ENCODE data around the gene MEGF6.

The MEGF6 gene

DNA sequence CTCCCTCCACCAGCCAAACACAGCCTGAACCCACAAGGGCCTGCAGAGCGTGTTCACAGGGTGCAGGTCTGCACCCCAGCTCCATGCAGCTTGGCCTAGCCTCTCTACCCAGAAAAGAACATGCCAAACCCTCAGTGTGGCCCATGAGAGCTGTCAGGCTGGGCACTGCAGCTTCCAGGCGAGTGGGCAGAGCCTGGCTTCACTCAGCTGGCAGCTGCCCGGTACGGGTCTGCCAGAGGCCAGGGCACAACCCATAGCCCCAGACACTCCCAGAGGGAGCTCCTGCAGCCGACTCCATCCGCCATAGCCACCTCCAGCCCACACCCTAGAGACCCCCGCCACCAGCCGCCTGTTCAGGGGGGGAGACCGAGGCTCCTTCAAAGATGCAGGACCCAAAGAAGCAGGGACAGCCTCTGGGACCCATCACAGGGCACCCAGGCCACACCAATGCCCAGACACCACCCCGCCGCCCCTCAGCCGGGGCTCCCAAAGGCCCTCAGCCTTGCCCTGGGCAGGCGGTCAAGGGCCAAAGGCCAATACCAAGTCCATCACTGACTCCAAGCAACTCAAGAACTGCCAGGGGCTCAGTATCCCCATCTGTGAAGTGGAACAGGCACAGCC, 42.4 kb downstream of the MEGF6 start:
- DNase-seq, result no peak

DNA sequence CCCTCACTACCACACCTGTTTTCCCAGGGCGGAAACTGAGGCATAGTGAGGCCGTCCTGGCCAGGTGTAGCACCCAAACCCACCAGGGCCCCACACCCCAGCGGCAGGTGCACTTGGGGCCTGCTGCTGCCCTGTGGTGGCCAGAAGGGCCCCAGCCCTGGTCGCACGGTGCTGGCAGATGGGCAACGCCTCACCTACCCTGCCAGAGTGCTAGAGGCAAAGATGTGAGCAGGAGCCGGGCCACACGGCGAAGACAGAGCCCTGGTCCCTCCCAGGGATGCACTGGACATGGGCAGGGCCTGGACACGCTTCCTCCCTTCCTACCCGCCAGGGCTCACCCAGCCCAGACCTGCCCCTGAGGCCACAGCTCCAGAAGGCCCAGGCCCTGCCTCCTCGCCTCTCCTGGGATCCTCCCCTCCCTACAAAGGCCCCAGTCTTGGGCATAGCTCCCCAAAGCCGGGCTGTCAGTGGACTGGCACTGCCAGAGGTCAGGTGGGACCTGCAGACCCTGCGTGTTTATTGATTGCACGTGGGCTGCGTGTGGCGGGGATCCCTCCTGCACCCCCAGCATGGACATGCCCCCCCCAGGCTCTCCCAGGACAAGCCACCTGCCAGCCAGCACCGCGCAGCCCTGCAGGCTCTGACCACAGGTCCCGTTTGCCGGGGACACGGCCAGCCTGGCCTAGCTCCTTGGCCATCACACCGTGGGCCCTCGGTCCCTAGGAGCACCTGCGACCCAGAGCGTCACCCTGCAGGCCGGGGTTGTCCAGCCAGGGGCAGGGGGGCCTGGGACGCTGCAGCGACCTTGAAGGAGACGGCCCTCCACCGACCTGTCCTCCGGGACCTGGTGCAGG, 44.1 kb downstream of the MEGF6 start:
- no peak for DNase-seq

DNA sequence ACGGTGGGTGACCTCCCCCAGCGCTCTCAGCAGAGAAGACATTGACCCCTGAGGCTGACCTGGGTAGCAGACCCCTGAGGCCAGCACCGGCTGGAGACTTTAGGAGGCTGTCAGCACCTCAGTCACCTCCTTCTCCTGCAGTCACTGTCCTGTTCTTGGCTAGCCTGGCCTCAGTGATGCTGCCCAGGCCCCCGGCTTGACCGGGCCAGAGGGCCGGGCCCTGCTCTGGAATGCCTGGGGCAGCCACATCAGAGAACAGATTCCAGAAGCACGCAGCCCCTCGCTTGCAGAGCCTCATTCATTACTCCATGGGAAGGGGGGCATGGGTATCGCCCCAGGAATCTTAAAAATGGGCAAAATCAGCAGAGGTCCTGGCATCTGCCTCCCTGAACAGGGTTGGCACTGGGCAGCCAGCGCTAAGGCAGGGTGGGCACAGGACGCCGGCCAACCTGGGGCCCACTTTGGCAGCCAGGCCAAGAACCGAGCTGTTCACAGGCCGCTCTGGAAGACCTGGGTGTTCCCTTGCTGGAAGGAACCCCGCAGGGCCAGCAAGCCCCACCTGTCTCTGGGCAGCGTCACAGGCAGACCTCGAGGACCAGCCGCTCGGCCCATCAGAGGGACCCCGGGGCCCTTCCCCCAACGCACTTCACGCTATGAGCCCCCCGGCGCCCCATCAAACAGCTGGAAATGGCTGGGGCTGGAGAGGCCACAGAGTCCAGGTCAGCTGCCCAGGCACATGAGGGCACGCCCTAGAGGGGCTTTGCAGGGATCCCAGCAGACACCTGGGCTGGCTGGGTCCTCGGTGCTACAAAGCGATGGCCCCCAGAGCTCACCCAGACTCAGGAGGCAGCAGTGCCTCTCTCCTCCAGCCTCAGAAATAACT, 45.1 kb downstream of the MEGF6 start:
- DNase-seq, result no peak

GRCh38 chr1:3564921-3565831, 46.1 kb downstream of the MEGF6 start:
- DNase-seq, result no peak

GRCh38 chr1:3563610-3564009, 47.7 kb downstream of the MEGF6 start:
- DNase-seq, result no peak

DNA sequence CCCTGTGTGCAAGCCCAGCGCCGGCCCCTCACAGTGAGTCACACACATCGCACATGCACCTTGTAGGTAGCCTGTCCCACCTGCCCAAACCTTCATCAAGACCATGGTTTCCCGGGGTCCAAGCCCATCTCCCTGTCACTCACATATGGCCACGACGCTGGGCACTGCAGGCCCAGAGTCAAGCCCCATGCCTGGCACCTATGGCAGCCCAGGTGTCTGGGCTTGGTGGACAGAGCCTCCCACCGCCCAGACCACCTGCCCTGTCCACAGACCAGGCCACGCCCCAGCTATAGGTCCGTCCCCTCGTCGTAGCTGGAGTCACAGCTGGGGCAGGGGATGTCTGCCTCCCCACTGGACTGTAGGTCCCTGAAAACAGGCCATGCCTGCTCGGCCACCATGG, 48.2 kb downstream of the MEGF6 start:
- no peak for DNase-seq

GRCh38 chr1:3562712-3563111, 48.6 kb downstream of the MEGF6 start:
- DNase-seq, result no peak

- no peak for DNase-seq
Measured at GRCh38 chr1:3561702-3562101, 49.6 kb downstream of the MEGF6 start.

DNA sequence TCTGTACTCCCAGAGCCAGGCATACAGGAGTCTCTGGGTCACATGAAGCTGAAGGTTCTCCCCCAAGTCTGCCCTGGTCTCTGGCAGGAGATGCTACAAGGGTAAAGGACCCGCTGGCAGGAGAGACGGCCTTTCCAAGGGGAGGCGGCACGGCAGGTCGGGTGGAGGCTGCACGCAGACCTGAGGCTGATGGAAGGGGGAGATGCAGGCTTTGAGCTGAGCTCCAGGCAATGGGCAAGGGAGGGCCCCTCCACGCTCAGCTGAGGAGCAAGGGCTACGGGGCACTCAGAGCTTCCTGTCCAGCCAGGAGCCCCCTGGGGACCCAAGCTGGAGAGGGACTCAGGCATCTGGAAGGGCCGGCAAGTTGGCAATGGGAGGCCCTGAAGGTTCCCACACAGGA, 50.3 kb downstream of the MEGF6 start:
- no peak for DNase-seq

DNA sequence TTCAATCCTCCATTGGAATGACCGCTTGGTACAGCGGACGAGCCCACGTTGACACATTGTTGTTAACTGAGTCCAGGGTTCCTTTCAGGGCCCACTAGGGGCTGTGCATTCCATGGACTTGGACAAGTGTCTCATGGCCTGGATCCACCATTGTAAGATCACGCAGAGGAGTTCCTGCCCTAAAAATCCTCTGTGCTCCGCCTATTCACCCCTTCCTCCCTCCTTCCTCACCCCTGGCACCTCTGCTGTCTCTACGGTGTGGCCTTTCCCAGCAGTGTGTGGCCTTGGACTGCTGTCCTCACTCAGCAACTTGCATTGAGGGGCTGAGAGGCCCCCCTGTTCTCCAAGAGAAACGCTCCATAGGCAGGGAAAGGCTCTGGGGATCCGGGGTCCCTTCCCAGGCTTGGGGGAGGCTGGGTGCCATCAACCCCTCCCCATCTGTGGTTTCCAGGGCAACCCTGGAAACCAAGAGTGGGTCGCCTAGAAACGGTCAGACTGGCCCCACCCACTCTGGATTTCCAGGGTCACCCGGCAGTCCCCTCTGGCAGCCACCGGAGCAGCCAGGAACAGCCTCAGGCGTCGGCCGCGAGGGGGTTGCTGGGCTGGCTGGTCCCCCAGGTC, 50.9 kb downstream of the MEGF6 start:
- no peak for DNase-seq

GRCh38 chr1:3558036-3558726, 53.1 kb downstream of the MEGF6 start:
- no peak for DNase-seq

DNA sequence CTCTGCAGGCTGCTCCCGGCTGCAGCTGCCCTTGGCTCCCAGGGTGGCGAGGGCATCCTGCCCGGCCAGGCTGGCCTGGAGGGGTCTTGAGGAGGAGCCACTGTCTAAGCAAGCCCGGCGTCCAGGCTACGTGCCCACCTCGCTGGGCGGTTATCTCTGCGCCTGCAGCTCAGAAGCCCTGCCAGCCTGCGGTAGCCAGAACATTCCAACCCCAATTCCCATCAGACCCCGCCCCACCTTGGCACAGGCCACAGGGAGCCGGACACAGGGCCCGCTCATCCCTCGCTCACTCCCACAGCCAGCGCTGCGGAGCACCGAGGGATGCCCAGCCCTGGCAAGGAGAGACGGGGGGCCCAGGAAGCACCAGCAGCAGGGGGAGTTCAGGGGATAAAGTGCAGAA, 53.9 kb downstream of the MEGF6 start:
- no peak for DNase-seq

GRCh38 chr1:3556336-3556735, 55.0 kb downstream of the MEGF6 start:
- DNase-seq, result no peak

GRCh38 chr1:3555131-3555920, 56.0 kb downstream of the MEGF6 start:
- no peak for DNase-seq

DNA sequence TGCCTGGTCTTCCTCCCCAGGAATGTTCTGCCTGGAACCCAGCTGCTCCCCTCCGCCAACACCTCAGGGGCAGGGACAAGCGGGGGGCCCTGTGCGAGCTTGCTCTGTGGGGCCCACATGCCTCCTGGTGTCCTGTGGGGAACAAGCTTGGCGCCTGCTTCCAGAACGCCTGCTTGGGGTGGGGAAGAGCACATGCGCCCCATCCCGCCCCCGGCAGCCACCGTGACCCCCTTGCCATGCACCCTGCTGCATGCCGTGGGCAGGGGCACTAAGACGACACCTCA, 57.4 kb downstream of the MEGF6 start:
- no peak for DNase-seq

DNA sequence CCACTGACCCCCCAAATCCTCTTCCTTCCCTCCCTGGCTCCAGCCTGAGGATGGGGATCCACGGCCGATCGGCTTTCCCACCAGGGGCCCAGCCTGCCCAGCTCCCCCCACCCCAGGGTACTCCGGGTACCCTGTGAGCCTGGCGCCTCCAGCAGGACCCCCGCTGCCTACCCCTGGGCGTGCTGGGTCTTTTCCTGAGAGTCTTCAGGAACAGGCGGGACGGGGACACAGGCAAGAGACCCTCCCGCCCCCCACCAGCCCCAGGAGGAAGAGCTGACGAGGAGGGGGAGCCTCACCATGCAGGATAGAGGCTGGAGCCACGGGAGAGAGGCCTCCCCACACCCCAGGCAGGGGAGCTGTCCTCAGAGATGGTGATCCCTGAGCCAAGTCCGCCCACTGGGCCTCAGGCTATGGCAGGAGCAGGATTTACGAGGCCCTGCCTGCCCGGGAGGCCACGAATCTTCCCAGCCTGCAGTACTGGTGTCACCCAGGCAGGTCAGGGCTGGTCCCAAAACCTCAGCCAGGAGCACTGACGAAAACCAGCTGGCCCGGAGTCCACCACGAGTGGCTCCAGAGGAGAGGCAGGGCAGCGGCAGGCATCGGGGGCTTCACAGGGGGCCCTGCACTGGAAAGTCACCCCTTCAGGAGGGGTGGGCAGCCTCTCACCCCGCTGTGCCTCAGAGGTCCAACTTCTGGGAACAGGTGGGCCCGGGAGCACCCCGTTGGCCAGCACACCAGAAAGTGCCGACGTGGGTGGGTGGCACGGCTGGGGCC, 58.0 kb downstream of the MEGF6 start:
- no peak for DNase-seq

DNA sequence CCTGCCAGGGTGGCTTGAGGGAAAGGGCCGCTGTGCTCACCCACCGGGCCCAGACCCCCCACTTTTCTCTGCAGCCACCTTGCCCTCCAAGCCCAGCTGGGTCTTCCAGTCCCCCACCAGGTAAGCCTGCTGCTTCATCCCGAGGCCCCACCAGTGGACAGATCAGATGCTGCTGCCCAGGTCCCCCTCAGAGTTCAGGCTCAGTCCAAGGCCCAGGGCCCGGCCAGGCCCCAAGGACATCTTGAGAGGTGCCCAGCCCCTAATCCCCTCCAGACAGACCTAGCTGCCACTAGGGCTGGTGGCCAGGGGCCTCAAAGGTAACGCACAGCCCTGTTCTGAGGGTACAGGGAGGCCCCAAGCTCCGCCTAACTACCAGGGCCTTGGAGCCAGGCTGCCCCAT, 58.6 kb downstream of the MEGF6 start:
- DNase-seq, result no peak

- DNase-seq, result no peak
Measured at GRCh38 chr1:3552176-3552575, 59.1 kb downstream of the MEGF6 start.

- no peak for DNase-seq
Measured at GRCh38 chr1:3551711-3552110, 59.6 kb downstream of the MEGF6 start.

DNA sequence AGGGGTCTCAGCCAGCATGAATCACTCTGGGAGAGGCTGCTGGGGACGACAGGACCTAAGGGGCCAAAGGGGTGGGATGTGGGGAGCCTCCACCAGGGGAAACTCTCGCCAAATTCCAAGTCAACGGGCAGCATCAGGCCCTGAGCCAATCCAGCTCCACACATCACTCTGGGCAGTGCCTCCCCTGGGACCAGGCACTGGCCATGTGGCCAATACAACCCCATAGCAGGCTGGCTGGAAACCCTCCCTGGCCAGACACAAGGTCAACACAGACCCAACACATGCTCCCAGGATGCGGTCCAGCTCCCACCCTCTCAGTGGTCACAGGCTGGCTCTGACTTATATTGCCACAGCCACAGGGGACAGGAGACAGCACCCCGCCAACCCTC, 60.0 kb downstream of the MEGF6 start:
- no peak for DNase-seq

All from NCI-H1105 (cell line).